GM18498 (cell line): Measurements from ENCODE around the gene TERB2.
"Not testable (repeated sequence)": the region's sequence is repeated elsewhere in the genome, so short reads cannot be mapped to it uniquely, and the experiment has no call there.

Source experiments
- ATAC-seq: cut with Tn5 transposase; IDR thresholded peaks from one replicate; pipeline ENCODE4 v1.9.1; 2021; ENCODE audit warnings: mild to moderate bottlenecking, moderate library complexity; ENCODE audit not compliant: unreplicated experiment

TERB2 gene

DNA sequence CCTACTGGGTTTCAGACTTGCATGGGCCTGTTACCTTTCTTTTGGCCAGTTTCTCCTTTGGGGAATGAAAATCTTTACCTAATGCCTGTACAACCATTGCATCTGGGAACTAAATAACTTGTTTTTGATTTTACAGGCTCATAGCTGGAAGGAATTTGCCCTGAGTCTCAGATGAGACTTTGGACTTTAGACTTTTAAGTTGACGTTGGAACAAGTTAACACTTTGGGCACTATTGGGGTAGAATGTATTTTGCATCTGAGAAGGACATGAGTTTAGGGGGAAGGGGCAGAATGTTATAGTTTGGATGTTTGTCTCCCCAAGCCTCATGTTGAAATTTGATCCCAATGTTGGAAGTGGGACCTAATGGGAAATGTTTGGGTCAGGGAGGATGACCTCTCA, 44.7 kb downstream of the TERB2 start:
- ATAC-seq: not testable (repeated sequence)

DNA sequence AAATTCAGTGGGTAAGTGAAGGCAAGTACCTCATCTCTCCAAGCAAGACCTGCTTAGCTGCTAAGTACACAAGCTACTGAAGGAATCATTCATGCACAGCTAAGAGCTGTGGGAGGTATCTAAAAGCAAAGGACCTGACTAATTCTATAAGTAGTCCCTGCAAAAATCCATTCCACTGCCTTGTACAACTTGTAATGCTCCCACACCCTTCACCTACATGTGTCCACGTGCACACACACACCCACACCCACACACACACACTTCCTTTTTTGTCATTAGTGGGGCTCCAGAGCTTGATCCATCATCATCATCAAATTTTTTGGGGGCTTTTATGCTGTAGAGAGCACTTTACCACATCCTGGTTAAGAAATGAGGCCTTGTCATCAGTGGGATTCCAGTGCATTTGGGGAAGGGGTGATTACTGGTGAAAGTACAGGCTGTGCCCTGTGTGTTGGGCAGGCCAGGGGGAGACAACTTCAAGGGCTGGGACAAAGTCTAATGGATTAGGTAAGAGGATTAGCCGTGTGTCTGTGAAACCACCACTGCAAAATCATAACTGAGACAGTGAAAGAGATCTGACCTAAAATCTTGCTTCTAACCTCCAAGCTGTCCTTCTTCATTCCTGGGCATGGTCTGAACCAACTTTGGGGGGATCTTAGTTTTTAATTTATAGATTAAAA, 47.4 kb downstream of the TERB2 start:
- ATAC-seq: not testable (repeated sequence)

DNA sequence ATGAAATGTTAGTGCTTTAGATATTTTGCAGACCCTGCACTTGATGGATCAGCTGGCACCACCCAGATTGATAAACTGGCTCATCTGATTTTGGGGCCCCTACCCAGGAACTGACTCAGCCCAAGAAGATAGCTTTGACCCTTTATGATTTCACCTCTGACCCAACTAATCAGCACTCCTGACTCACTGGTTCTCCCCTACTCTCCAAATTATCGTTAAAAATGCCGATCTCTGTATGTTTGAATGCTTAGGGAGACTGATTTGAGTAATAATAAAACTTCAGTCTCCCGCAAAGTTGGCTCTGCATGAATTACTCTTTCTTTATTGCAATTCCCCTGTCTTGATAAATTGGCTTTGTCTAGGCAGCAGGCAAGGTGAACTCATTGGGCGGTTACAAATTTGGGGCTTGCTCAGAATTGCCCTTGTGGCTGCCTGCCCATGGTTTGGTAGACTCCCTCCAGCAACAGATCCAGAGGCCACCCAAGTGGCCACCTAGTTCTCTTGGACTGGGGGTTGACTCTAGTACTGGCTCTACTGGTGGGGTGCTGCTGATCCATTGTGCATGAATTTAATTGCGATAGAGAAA, 48.2 kb downstream of the TERB2 start:
- not testable (repeated sequence) for ATAC-seq

DNA sequence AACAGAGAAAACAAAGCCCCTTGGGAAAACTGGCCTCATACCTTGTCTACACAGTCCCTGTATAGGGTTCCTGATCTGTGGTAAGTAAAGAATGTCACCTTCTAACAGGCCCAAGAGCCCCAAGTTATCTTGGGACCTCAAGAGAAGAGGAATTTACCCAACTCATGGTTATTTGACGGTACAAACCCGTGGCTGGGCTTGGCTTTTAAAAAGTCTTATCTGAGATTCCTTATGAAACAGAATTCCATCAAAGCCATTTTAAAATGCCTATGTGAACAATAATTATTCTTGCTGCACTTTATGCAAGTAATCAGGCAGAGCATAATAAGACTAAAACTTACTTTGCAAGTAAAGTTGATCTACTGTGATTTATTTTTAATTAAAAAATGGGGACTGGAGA, 52.6 kb downstream of the TERB2 start:
- no peak for ATAC-seq

DNA sequence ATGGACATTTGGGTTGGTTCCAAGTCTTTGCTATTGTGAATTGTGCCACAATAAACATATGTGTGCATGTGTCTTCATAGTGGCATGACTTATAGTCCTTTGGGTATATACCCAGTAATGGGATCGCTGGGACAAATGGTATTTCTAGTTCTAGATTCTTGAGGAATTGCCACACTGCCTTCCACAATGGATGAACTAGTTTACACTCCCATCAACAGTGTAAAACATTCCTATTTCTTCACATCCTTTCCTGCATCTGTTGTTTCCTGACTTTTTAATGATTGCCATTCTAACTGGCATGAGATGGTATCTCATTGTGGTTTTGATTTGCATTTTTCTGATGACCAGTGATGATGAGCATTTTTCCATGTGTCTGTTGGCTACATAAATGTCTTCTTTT, 58.6 kb downstream of the TERB2 start:
- not testable (repeated sequence) for ATAC-seq

DNA sequence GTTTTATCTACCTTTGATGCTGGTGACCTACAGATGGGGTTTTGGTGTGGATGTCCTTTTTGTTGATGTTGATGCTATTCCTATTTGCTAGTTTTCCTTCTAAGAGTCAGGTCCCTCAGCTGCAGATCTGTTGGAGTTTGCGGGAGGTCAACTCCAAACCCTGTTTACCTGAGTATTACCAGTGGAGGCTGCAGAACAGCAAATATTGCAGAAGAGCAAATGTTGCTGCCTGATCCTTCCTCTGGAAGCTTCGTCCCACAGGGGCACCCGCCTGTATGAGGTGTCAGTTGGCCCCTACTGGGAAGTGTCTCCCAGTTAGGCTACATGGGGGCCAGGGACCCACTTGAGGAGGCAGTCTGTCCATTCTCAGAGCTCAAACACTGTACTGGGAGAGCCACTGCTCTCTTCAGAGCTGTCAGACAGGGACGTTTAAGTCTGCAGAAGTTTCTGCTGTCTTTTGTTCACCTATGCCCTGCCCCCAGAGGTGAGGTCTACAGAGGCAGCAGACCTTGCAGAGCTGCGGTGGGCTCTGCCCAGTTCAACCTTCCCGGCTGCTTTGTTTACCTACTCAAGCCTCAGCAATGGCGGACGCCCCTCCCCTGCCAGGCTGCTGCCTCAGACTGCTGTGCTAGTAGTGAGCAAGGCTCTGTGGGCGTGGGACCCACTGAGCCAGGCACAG, 63.9 kb downstream of the TERB2 start:
- not testable (repeated sequence) for ATAC-seq

DNA sequence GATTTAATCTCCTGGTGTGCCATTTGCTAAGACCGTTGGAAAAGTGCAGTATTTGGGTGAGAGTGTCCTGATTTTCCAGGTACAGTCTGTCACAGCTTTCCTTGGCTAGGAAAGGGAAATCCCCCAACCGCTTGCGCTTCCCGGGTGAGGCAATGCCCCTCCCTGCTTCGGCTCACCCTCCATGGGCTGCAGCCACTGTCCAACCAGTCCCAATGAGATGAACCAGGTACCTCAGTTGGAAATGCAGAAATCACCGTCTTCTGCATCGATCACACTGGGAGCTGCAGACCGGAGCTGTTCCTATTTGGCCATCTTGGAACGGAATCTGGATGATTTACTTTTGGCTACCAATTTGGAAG, 64.4 kb downstream of the TERB2 start:
- not testable (repeated sequence) for ATAC-seq

DNA sequence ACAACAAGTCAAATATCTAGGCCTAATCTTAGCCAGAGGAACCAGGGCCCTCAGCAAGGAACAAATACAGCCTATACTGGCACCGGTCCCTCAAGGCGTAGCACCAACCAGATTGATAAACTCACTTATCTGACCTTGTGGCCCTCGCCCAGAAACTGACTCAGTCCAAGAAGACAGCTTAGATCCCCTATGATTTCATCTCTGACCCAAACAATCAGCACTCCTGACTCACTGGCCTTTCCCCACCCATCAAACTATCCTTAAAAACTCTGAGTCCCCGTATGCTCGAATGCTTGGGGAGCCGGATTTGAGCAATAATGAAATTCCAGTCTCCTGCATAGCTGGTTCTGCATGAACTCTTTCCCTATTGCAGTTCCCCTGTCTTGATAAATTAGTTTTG, 64.9 kb downstream of the TERB2 start:
- no peak for ATAC-seq

DNA sequence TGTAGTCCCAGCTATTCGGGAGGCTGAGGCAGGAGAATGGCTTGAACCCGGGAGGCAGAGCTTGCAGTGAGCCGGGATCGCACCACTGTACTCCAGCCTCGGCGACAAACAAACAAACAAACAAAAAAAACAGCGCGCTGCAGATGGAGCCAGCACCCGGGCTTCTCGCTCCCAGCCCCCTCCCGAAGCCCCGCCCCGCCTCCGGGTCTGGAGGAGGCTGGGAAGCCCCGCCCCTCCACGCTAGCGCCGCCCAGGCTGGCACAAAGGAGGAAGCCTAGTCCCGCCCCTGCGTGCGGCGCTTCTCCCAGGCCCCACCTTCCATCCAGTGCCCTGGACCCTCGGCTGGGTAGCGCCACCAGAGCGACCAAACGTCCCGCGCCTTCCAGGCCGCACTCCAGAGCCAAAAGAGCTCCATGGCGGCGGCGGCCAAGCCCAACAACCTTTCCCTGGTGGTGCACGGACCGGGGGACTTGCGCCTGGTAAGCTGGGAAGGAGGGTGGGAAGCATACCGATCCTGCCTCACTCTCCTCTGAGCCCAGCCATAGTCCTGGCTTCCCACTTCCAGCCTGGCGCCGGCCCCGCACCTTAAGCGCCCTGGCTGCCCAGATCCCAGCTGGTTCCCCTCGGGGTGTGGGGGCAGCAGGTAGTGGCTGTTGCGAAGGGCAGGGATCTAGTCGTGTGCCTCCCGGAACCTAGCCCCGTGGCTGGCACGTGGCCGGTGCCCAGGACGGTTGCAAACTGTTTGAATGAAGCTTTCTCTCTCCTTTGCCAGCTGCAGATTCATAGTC, 66.6 kb downstream of the TERB2 start, which contains the start of gene SORD:
SORD (plus strand) TSS at position 325 of the 788 bp plus-strand sequence; CDS start at position 414, 89 bp downstream.
- peak; percentile 96 for ATAC-seq

DNA sequence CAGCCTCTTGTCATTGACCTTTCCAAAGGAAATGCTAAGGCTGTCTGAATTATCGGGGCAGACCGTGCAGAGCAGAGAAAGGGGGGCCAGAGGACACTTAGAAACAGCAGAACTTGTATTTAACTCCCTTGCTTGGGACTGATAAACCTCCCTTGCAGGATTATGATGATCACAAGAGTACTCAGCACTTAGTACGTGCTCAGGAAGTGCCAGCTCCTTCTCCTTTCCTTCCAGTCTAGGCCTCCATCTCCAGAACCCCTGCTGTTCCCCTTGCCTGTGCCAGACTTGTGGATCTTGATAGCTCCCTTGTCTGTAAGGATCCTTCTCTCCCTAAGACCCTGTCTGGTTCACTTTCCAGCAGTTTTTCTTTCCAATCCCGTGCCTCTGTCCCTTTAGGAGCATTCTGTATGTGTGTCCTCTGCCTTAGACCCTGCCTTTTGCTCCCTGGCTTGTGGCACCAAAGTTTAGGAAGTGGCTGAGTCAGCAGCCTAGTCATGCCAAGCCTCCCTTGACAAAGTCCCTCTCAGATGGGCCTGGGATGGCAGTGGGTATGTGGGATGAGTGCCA, 67.3 kb downstream of the TERB2 start:
- no peak for ATAC-seq

DNA sequence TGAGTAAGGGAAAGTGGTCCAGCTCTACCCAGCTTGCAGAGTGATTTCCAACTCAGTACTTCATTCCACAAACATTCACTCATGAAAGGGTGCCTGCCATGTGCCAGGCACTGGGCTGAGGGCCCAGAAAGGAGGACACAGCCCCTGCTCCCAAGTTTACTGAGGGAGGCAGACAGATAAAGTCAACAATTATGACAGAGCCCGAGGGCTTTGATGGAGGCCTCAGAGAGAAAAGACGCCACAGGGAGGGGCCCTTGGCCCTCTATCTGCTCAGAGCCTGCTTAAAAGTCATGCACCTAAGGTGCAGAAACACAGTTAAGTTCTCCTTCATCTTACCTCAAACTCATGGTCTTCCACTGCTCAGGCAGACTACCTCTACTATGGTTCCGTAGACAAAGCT, 68.2 kb downstream of the TERB2 start:
- ATAC-seq: not testable (repeated sequence)

DNA sequence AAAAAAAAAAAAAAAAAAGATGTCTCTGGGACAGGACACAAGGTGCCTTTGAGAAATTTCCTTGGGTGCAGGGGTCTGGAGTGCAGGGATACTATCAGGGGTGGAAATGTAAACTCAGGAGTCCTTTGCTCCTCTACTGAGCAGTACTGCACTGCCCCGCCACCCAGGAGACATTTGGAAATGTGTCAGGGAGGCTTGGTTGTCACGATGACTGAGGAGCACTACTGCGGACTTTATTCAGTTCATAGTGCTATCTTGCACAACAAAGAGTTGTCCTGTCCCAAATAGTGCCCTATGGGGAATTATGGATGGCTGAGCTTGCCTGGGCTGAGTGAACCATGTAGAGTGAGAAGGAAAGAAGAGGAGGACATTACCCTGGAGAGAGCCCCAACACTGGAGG, 69.1 kb downstream of the TERB2 start:
- ATAC-seq: not testable (repeated sequence)

DNA sequence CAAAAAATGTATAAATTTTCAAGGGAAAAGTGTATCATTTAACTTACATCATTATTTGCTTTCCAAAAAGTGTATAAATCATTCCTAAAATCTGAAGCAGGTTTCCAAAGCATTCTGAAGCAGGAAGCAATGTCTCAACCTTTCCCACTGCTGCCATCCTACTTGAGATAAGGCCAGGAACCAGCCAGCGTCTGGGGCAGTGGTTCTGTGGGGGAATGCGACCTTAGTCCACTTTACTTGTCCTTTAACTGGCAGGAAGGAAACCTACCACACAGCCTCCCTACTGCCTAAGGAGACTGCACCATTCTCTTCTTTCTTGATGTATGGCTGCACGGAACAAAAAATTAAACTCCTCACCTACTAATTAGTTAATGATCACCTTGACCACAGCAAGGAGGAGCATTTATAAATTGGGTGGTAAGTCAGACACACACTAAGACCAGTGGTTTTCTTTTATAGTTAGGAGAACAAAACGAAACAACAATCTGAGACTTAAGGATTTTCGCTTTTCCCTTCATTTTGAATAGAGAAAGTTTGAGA, 70.2 kb downstream of the TERB2 start:
- no peak for ATAC-seq

DNA sequence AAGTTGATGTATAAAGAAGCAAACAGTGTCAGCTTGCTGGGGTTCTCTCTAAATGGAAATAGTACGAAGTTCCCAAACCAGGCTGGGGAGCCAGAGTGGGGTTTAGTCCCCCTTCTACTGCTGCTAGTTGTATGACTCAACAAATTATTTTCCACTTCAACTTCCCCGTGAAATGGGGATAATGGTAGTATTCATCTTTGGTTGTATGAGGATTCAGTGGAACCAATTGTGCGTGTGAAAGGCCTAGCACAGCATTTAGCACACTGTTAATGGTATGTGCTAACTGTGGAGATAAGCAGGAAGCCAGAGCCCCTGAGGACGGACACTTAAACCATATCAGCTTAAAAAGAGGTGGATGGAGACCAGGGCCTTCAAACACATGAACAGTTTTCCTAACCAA, 70.7 kb downstream of the TERB2 start:
- ATAC-seq: no peak
